Calu3 (cell line): ENCODE data around the gene SLC4A4. TPM values are rescaled to one million over a fixed set of nuclear protein-coding genes. Genes with fewer than 3 reads are reported as not detected.

Experiments
- BruUV-seq: library from RNA; stranded (reverse); fragments of 400-500 nt; replicated peaks from 2 replicates; lab custom pipeline; 2021; lab: Mats Ljungman, UMichigan
- CTCF ChIA-PET: fragments of 300-600 bp; sonication (Branson Sonifier 250); formaldehyde crosslinking; loops from one replicate; lab custom pipeline; 2022; ENCODE audit warnings: antibody characterized with exemption; lab: Charles Lee
- DNase-seq: peaks from one replicate; pipeline ENCODE4 v3.0.0; 2022
- H3K27ac Mint-ChIP-seq: one replicate; pipeline ENCODE4 v1.8.0; 2022; ENCODE audit warnings: mixed read lengths; ENCODE audit not compliant: unreplicated experiment
- H3K27me3 Mint-ChIP-seq: one replicate; pipeline ENCODE4 v1.8.0; 2022; ENCODE audit warnings: mixed read lengths; ENCODE audit not compliant: unreplicated experiment
- H3K36me3 Mint-ChIP-seq: one replicate; pipeline ENCODE4 v1.8.0; 2022; ENCODE audit warnings: mild to moderate bottlenecking, moderate library complexity, mixed read lengths; ENCODE audit not compliant: insufficient read depth, unreplicated experiment
- H3K4me1 Mint-ChIP-seq: one replicate; pipeline ENCODE4 v1.8.0; 2022; ENCODE audit warnings: mild to moderate bottlenecking, low read depth, mixed read lengths; ENCODE audit not compliant: unreplicated experiment
- H3K4me3 Mint-ChIP-seq: one replicate; pipeline ENCODE4 v1.8.0; 2022; ENCODE audit warnings: mild to moderate bottlenecking, low read depth, moderate library complexity, mixed read lengths; ENCODE audit not compliant: unreplicated experiment
- H3K9me3 Mint-ChIP-seq: one replicate; pipeline ENCODE4 v1.8.0; 2022; ENCODE audit warnings: low read depth, mixed read lengths; ENCODE audit not compliant: unreplicated experiment
- intact Hi-C: fragments of 100-400 bp; cut with micrococcal nuclease; formaldehyde crosslinking; loops from one replicate; pipeline ENCODE4 v1.10.0; 2022; ENCODE audit not compliant: unreplicated experiment
- total RNA-seq: library from RNA; stranded (reverse); gene quantifications from 2 replicates; pipeline ENCODE4 v1.2.3, GENCODE V29; 2022
- TF ChIP-seq, protein P1 (sequence below): fragments of 200-600 bp; IDR thresholded peaks from one replicate; pipeline ENCODE4 v1.8.0; 2022; ENCODE audit warnings: antibody characterized with exemption; ENCODE audit not compliant: unreplicated experiment

SLC4A4 gene
- total RNA-seq, 1 experiment from 2014 or later, result 14.6 TPM

DNA sequence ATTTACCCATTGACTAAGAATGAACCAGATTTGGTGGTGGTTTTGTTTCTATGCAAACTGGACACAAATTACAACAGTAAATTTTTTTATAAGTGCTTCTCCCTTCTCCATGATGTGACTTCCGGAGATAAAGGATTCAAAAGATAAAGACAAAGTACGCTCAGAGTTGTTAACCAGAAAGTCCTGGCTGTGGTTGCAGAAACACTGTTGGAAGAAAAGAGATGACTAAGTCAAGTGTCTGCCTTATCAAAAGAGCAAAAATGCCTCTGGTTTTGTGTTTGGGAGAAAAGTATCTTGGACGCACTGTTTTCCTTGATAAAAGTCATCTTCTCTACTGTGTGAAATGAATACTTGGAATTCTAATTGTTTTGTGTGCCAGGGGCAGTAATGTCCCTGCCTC is 231.7 kb downstream of the SLC4A4 start:
- intact Hi-C loops, result no loop called here
- H3K27ac Mint-ChIP-seq, result no peak overlapping the region
- CTCF ChIA-PET, result no interaction called here
- H3K27me3 Mint-ChIP-seq, result no peaks in the 10 kb centered on the region
- BruUV-seq, result no TSS peak
- H3K4me1 Mint-ChIP-seq, result no peaks in the 10 kb centered on the region
- H3K4me3 Mint-ChIP-seq, result no peak overlapping the region
- TF ChIP-seq, protein P1, sequence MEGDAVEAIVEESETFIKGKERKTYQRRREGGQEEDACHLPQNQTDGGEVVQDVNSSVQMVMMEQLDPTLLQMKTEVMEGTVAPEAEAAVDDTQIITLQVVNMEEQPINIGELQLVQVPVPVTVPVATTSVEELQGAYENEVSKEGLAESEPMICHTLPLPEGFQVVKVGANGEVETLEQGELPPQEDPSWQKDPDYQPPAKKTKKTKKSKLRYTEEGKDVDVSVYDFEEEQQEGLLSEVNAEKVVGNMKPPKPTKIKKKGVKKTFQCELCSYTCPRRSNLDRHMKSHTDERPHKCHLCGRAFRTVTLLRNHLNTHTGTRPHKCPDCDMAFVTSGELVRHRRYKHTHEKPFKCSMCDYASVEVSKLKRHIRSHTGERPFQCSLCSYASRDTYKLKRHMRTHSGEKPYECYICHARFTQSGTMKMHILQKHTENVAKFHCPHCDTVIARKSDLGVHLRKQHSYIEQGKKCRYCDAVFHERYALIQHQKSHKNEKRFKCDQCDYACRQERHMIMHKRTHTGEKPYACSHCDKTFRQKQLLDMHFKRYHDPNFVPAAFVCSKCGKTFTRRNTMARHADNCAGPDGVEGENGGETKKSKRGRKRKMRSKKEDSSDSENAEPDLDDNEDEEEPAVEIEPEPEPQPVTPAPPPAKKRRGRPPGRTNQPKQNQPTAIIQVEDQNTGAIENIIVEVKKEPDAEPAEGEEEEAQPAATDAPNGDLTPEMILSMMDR, result no peak
- no peak for DNase-seq
- H3K36me3 Mint-ChIP-seq, result no peaks in the 10 kb centered on the region
- no peaks in the 10 kb centered on the region for H3K9me3 Mint-ChIP-seq

DNA sequence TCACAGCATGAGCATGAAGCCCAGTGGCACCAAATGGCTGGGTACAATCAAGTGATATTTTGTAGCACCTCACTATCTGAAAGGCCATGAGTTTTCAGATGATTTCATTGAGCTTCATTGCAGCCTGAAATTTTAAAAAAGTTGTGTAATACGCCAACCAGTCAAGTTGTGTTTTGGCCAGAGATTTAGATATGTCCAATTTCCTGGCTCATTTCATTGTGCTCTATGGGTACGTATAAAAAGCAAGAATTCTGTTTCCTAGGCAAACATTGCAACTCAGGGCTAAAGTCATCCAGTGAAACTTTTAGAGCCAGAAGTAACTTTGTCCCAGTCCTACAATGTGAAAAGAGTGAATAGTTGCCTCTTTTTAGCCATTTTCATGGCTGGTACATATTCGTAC is 232.5 kb downstream of the SLC4A4 start:
- Mint-ChIP-seq H3K9me3 (no peaks in the 10 kb centered on the region), H3K4me3 (no peak overlapping the region), H3K36me3 (no peaks in the 10 kb centered on the region), H3K27ac (no peak overlapping the region), H3K27me3 (no peaks in the 10 kb centered on the region), H3K4me1 (no peaks in the 10 kb centered on the region)
- no TSS peak for BruUV-seq
- CTCF ChIA-PET, result no interaction called here
- DNase-seq, result no peak
- intact Hi-C loops, result no loop called here
- TF ChIP-seq, protein P1, result no peak

DNA sequence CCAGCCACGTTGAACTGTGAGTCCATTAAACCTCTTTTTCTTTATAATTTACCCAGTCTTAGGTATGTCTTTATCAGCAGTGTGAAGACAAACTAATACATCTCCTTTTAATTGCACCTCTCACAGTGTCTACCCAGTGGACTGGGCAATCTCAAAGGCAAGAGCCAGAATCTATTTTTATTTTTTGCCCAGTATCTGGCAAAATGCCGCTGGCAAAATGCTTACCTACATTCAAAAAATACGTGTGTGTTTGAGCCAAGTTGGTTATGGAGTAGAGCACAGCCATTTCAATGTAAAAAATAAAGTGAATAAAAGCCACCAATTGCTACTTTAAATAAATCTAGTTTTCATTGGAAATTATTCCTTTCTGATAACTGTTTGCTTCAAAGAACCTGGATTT is 245.2 kb downstream of the SLC4A4 start:
- DNase-seq, result no peak
- Mint-ChIP-seq H3K4me1 (no peaks in the 10 kb centered on the region), H3K4me3 (no peak overlapping the region), H3K36me3 (no peaks in the 10 kb centered on the region), H3K27me3 (no peaks in the 10 kb centered on the region), H3K27ac (no peak overlapping the region), H3K9me3 (peaks cover 7% of the 10 kb centered on the region)
- intact Hi-C loops, result no loop called here
- CTCF ChIA-PET, result no interaction called here
- BruUV-seq, result no TSS peak
- TF ChIP-seq, protein P1, result no peak

DNA sequence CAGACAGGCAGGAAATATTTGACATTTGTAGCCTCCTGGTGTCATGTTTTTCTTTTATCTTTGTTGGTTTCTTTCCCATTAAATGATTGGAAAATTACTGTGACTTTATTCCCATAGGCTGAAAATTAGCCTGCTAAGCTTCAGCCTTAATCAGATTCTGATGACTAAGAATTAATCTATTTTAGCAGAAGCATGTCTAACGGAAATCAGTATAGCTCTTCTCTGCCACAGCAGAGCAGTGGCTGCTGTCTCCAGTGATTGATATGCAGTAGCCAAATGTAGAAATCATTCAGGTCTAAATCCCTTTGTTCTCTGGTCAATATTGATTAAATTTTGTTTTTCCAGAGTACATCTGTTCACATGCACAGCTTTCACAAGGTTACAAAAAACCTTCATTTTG is 245.8 kb downstream of the SLC4A4 start:
- intact Hi-C loops, result no loop called here
- Mint-ChIP-seq H3K9me3 (peaks cover 7% of the 10 kb centered on the region), H3K36me3 (no peaks in the 10 kb centered on the region), H3K4me3 (no peak overlapping the region), H3K4me1 (no peaks in the 10 kb centered on the region), H3K27ac (no peak overlapping the region), H3K27me3 (no peaks in the 10 kb centered on the region)
- TF ChIP-seq, protein P1, result no peak
- no TSS peak for BruUV-seq
- CTCF ChIA-PET, result no interaction called here
- DNase-seq, result no peak
